GM19463 (cell line): ENCODE results near the gene CCT7.
A peak's percentile ranks its signal among the peaks of the same experiment; 100 is the strongest.

ENCODE experiments used
- ATAC-seq: cut with Tn5 transposase; IDR thresholded peaks from one replicate; pipeline ENCODE4 v1.9.1; 2021; ENCODE audit warnings: mild to moderate bottlenecking, moderate library complexity; ENCODE audit not compliant: unreplicated experiment

Gene CCT7

GRCh38 chr2:73266061-73266901 is 32.2 kb downstream of the CCT7 start:
- no peak for ATAC-seq

- no peak for ATAC-seq
Observed at GRCh38 chr2:73267008-73267407, 32.9 kb downstream of the CCT7 start.

- ATAC-seq, result no peak
Observed at GRCh38 chr2:73268366-73268829, 34.3 kb downstream of the CCT7 start.

- peak; percentile 72 for ATAC-seq
Observed at GRCh38 chr2:73268830-73269685, 35.0 kb downstream of the CCT7 start.

- no peak for ATAC-seq
Observed at GRCh38 chr2:73269686-73270465, 35.8 kb downstream of the CCT7 start.

- ATAC-seq, result no peak
Observed at GRCh38 chr2:73272270-73272669, 38.2 kb downstream of the CCT7 start.

GRCh38 chr2:73279852-73280251 is 45.7 kb downstream of the CCT7 start:
- ATAC-seq, result no peak

- ATAC-seq, result no peak
Observed at GRCh38 chr2:73281244-73281643, 47.1 kb downstream of the CCT7 start.

GRCh38 chr2:73282924-73283544 is 48.9 kb downstream of the CCT7 start:
- no peak for ATAC-seq

- peak; percentile 18 for ATAC-seq
Observed at GRCh38 chr2:73283545-73284295, 49.6 kb downstream of the CCT7 start.

- ATAC-seq, result peak; percentile 72
Observed at GRCh38 chr2:73284296-73285158, 50.4 kb downstream of the CCT7 start, which contains the start of gene FBXO41. Gene FBXO41, minus strand, starts transcription at chr2:73284478. Its CDS starts 14,848 bp downstream, at chr2:73269630.

- ATAC-seq, result peak; percentile 32
Observed at GRCh38 chr2:73285159-73285739, 51.1 kb downstream of the CCT7 start.

GRCh38 chr2:73286134-73286655 is 52.1 kb downstream of the CCT7 start:
- ATAC-seq, result no peak

- ATAC-seq, result no peak
Observed at GRCh38 chr2:73289304-73289703, 55.2 kb downstream of the CCT7 start.

- no peak for ATAC-seq
Observed at GRCh38 chr2:73290049-73290839, 56.1 kb downstream of the CCT7 start.

- ATAC-seq, result no peak
Observed at GRCh38 chr2:73291093-73291460, 57.0 kb downstream of the CCT7 start.
